OCI-LY7 (cell line): ENCODE results near the gene USP17L29. TPM values are rescaled to one million over a fixed set of nuclear protein-coding genes. Genes with fewer than 3 reads are reported as not detected.
"Not testable (repeated sequence)": the region's sequence is repeated elsewhere in the genome, so short reads cannot be mapped to it uniquely, and the experiment has no call there.

Experiments used
- Bru-seq: library from RNA; stranded (reverse); fragments of 400-500 nt; gene quantifications from one replicate; lab custom pipeline; 2021; lab: Mats Ljungman, UMichigan
- BruChase-seq, 2 experiments: library from RNA; stranded (reverse); fragments of 400-500 nt; gene quantifications; one replicate each; lab custom pipeline; 2021; lab: Mats Ljungman, UMichigan
- BruUV-seq: library from RNA; stranded (reverse); fragments of 400-500 nt; replicated peaks from 2 replicates; lab custom pipeline; 2021; lab: Mats Ljungman, UMichigan
- CTCF ChIA-PET: fragments of 300-600 bp; sonication (Branson Sonifier 250); formaldehyde crosslinking; loops from one replicate; lab custom pipeline; 2022; ENCODE audit warnings: antibody characterized with exemption; ENCODE audit not compliant: unreplicated experiment; lab: Charles Lee
- POLR2A ChIA-PET: fragments of 300-600 bp; sonication (Branson Sonifier 250); formaldehyde crosslinking; loops from one replicate; lab custom pipeline; 2022; ENCODE audit warnings: antibody characterized with exemption; lab: Charles Lee
- DNase-seq: peaks from one replicate; pipeline ENCODE4 v3.0.0-alpha.2; 2015; ENCODE audit warnings: low spot score
- H2AFZ ChIP-seq: fragments of 200-600 bp; sonication (generic), shearing (Covaris generic); 2 replicates; pipeline ENCODE4 v1.6.1; 2014; ENCODE audit warnings: mild to moderate bottlenecking, antibody characterized with exemption, low read length, moderate library complexity
- H3K27ac ChIP-seq: fragments of 200-600 bp; sonication (generic); 2 replicates; pipeline ENCODE4 v1.5.1; 2014; ENCODE audit warnings: mixed run types, low read depth, mild to moderate bottlenecking, moderate library complexity, low read length, inconsistent platforms; ENCODE audit not compliant: poor library complexity, severe bottlenecking
- H3K36me3 ChIP-seq: fragments of 200-600 bp; sonication (generic); 2 replicates; pipeline ENCODE4 v1.6.1; 2014; ENCODE audit warnings: mild to moderate bottlenecking, antibody characterized with exemption, low read length, moderate library complexity, mixed read lengths; ENCODE audit not compliant: insufficient read depth
- H3K4me1 ChIP-seq: fragments of 200-600 bp; sonication (generic); 2 replicates; pipeline ENCODE4 v1.5.1; 2014; ENCODE audit warnings: mild to moderate bottlenecking, low read length; ENCODE audit not compliant: insufficient read depth, poor library complexity, severe bottlenecking
- H3K4me2 ChIP-seq: fragments of 200-600 bp; sonication (generic); 2 replicates; pipeline ENCODE4 v1.6.1; 2014; ENCODE audit warnings: mild to moderate bottlenecking, low read length
- H3K4me3 ChIP-seq: fragments of 200-600 bp; sonication (generic); 2 replicates; pipeline ENCODE4 v1.5.1; 2014; ENCODE audit warnings: mild to moderate bottlenecking, low read depth, low read length; ENCODE audit not compliant: poor library complexity, severe bottlenecking
- H3K79me2 ChIP-seq: fragments of 200-600 bp; sonication (generic); 2 replicates; pipeline ENCODE4 v1.6.1; 2016; ENCODE audit warnings: low read depth, mild to moderate bottlenecking, low read length, moderate library complexity, mixed read lengths; ENCODE audit not compliant: insufficient read depth
- H3K9me2 ChIP-seq: fragments of 200-600 bp; sonication (generic); 2 replicates; pipeline ENCODE4 v1.6.1; 2016; ENCODE audit warnings: mild to moderate bottlenecking, low read length, mixed read lengths; ENCODE audit not compliant: insufficient read depth
- H3K9me3 ChIP-seq: fragments of 200-600 bp; sonication (generic); 2 replicates; pipeline ENCODE4 v1.6.1; 2014; ENCODE audit warnings: mild to moderate bottlenecking, mixed run types, low read length, mixed read lengths
- H4K20me1 ChIP-seq: fragments of 200-600 bp; sonication (generic); 2 replicates; pipeline ENCODE4 v1.6.1; 2014; ENCODE audit warnings: mild to moderate bottlenecking, antibody characterized with exemption, low read length, moderate library complexity, mixed read lengths; ENCODE audit not compliant: insufficient read depth
- intact Hi-C: fragments of 100-400 bp; cut with micrococcal nuclease; formaldehyde crosslinking; loops from one replicate; pipeline ENCODE4 v1.10.0; 2022; ENCODE audit not compliant: unreplicated experiment
- long read RNA-seq: library from polyadenylated mRNA; stranded (forward); transcript quantifications from one replicate; pipeline ENCODE4 v2.0.0, GENCODE V29; 2022
- total RNA-seq, 2 experiments: library from RNA; depleted of rRNA in 1 of 2; stranded (reverse); fragments of >200 nt in 1 of 2; shearing (Covaris generic) in 1 of 2; gene quantifications; 2 replicates each; pipeline ENCODE4 v1.2.3, GENCODE V29; 2014 to 2022

The USP17L29 gene
- total RNA-seq (2014; rRNA removed; shearing (Covaris generic)) (not detected in 2 replicates), total RNA-seq (2022) (not detected in 2 replicates), Bru-seq, nascent RNA (not detected), BruChase-seq, experiment 1, labeled RNA remaining after a 6-hour chase (not detected), BruChase-seq, experiment 2, labeled RNA remaining after a 2-hour chase (not detected)
- long read RNA-seq, result 0 reads

- POLR2A ChIA-PET, H3K4me3 ChIP-seq, H2AFZ ChIP-seq, H3K9me2 ChIP-seq, DNase-seq, intact Hi-C loops, BruUV-seq, H3K27ac ChIP-seq, H3K79me2 ChIP-seq, H3K4me2 ChIP-seq, H3K36me3 ChIP-seq, H3K9me3 ChIP-seq, H4K20me1 ChIP-seq, H3K4me1 ChIP-seq, CTCF ChIA-PET: not testable (repeated sequence)
Measured at GRCh38 chr4:9353338-9353737, at the start of gene USP17L29. TSS of gene USP17L29 (plus strand) at chr4:9353638. CDS start at chr4:9353638, 0 bp downstream.

- H3K4me1 ChIP-seq, H2AFZ ChIP-seq, H3K79me2 ChIP-seq, CTCF ChIA-PET, H3K4me2 ChIP-seq, H3K4me3 ChIP-seq, H3K27ac ChIP-seq, H3K36me3 ChIP-seq, H3K9me3 ChIP-seq, DNase-seq, POLR2A ChIA-PET, H3K9me2 ChIP-seq, BruUV-seq, intact Hi-C loops, H4K20me1 ChIP-seq: not testable (repeated sequence)
Measured at GRCh38 chr4:9324191-9324590, 29.2 kb upstream of the USP17L29 start.

GRCh38 chr4:9324865-9325264 is 28.6 kb upstream of the USP17L29 start, which contains the start of gene USP17L24:
TSS of gene USP17L24 (plus strand) at chr4:9325165. CDS start at chr4:9325165, 0 bp downstream.
- H3K9me2 ChIP-seq, H3K36me3 ChIP-seq, H3K9me3 ChIP-seq, POLR2A ChIA-PET, H2AFZ ChIP-seq, DNase-seq, H4K20me1 ChIP-seq, CTCF ChIA-PET, H3K79me2 ChIP-seq, H3K27ac ChIP-seq, H3K4me3 ChIP-seq, BruUV-seq, intact Hi-C loops, H3K4me2 ChIP-seq, H3K4me1 ChIP-seq: not testable (repeated sequence)

- DNase-seq, H3K9me2 ChIP-seq, H3K4me2 ChIP-seq, H4K20me1 ChIP-seq, H2AFZ ChIP-seq, H3K27ac ChIP-seq, H3K36me3 ChIP-seq, H3K9me3 ChIP-seq, intact Hi-C loops, H3K4me3 ChIP-seq, H3K79me2 ChIP-seq, BruUV-seq, CTCF ChIA-PET, POLR2A ChIA-PET, H3K4me1 ChIP-seq: not testable (repeated sequence)
Measured at GRCh38 chr4:9329611-9330010, 23.8 kb upstream of the USP17L29 start, which contains the start of gene USP17L25. TSS of gene USP17L25 (plus strand) at chr4:9329911. CDS start at chr4:9329911, 0 bp downstream.

- CTCF ChIA-PET, H4K20me1 ChIP-seq, H2AFZ ChIP-seq, intact Hi-C loops, DNase-seq, H3K9me2 ChIP-seq, H3K36me3 ChIP-seq, POLR2A ChIA-PET, H3K4me3 ChIP-seq, H3K4me1 ChIP-seq, H3K9me3 ChIP-seq, H3K79me2 ChIP-seq, BruUV-seq, H3K27ac ChIP-seq, H3K4me2 ChIP-seq: not testable (repeated sequence)
Measured at GRCh38 chr4:9334358-9334757, 19.1 kb upstream of the USP17L29 start, which contains the start of gene USP17L26. TSS of gene USP17L26 (plus strand) at chr4:9334658. CDS start at chr4:9334658, 0 bp downstream.

GRCh38 chr4:9339103-9339502 is 14.3 kb upstream of the USP17L29 start, which contains the start of gene USP17L5:
TSS of gene USP17L5 (plus strand) at chr4:9339403. CDS start at chr4:9339403, 0 bp downstream.
- H3K4me2 ChIP-seq, BruUV-seq, H3K4me1 ChIP-seq, H3K9me2 ChIP-seq, H4K20me1 ChIP-seq, H3K79me2 ChIP-seq, POLR2A ChIA-PET, H3K4me3 ChIP-seq, intact Hi-C loops, DNase-seq, H3K27ac ChIP-seq, H2AFZ ChIP-seq, H3K9me3 ChIP-seq, CTCF ChIA-PET, H3K36me3 ChIP-seq: not testable (repeated sequence)
